ENCODE results near the gene NLRP7. TPM values are rescaled to one million over a fixed set of nuclear protein-coding genes. Genes with fewer than 3 reads are reported as not detected.
A peak's percentile ranks its signal among the peaks of the same experiment; 100 is the strongest.
"Not testable (repeated sequence)": the region's sequence is repeated elsewhere in the genome, so short reads cannot be mapped to it uniquely, and the experiment has no call there.

The NLRP7 gene
- total RNA-seq (2014; rRNA removed; shearing (Covaris generic)): 0.08 and 0.13 TPM in 2 replicates
- not detected in 2 replicates for polyA plus RNA-seq (2015; cell fraction: cytosol; rRNA removed)
- polyA plus RNA-seq (2015; cell fraction: nucleus; rRNA removed): not detected in 2 replicates

GRCh38 chr19:54947381-54947780, at the start of gene NLRP7:
TSS of gene NLRP7 (minus strand) at chr19:54947530.
- DNase-seq (ENCODE audit: low read depth, low spot score): no peak

GRCh38 chr19:54995561-54995960, 48.2 kb upstream of the NLRP7 start:
- DNase-seq (ENCODE audit: low read depth, low spot score): no peak
- in situ Hi-C loops (cut with HindIII; ENCODE audit: low pct_unique_long_range_greater_than_20kb, low sequenced_read_pairs): no loop called here

More at GRCh38 chr19:54947381-54947780, at the start of gene NLRP7:
- in situ Hi-C loops (cut with HindIII; ENCODE audit: low pct_unique_long_range_greater_than_20kb, low sequenced_read_pairs): no loop called here

- DNase-seq (ENCODE audit: low read depth, low spot score); in situ Hi-C loops (cut with HindIII; ENCODE audit: low pct_unique_long_range_greater_than_20kb, low sequenced_read_pairs): not testable (repeated sequence)
Measured at GRCh38 chr19:54989531-54989930, 42.2 kb upstream of the NLRP7 start.

GRCh38 chr19:54982562-54982961, 35.2 kb upstream of the NLRP7 start:
- in situ Hi-C loops (cut with HindIII; ENCODE audit: low pct_unique_long_range_greater_than_20kb, low sequenced_read_pairs); DNase-seq (ENCODE audit: low read depth, low spot score): not testable (repeated sequence)

DNA sequence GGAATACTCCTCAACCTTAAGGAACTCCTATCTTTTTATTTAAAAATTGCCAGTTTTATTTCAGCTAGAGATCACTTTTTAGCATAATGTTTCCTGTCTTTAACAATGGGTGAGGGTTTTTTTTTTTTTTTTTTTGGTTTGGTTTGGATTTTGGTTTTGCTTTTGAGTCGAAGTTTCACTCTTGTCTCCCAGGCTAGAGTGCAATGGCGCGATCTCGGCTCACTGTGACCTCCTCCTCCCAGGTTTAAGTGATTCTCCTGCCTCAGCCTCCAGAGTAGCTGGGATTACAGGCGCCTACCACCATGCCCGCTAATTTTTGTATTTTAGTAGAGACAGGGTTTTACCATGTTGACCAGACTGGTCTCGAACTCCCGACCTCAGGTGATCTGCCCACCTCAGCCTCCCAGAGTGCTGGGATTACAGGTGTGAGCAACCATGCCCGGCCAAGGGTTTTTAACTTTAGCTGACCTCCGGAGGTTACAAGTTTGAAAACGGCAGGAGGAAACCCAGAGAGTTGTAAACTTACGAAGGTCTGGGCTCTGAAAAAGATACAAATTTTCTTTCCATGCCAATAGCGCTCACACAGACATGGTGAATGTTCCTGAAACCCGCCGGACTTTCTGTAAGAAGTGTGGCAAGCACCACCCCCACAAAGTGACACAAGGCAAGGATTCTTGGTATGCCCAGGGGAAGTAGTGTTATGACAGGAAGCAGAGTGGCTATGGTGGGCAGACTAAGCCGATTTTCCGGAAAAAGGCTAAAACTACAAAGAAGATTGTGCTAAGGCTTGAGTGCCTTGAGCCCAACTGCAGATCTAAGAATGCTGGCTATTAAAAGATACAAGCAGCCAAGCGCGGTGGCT, 26.1 kb upstream of the NLRP7 start:
- in situ Hi-C loops (cut with HindIII; ENCODE audit: low pct_unique_long_range_greater_than_20kb, low sequenced_read_pairs); DNase-seq (ENCODE audit: low read depth, low spot score): not testable (repeated sequence)

DNA sequence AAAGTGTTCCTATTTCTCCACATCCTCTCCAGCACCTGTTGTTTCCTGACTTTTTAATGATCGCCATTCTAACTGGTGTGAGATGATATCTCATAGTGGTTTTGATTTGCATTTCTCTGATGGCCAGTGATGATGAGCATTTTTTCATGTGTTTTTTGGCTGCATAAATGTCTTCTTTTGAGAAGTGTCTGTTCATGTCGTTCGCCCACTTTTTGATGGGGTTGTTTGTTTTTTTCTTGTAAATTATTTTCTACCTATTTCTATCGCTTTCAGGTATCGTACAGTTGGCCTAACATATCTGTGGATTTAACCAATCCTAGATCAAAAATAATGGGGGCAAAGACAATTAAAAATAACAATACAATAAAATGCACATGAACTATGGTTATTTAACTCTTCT, 24.1 kb upstream of the NLRP7 start:
- DNase-seq (ENCODE audit: low read depth, low spot score); in situ Hi-C loops (cut with HindIII; ENCODE audit: low pct_unique_long_range_greater_than_20kb, low sequenced_read_pairs): not testable (repeated sequence)

DNA sequence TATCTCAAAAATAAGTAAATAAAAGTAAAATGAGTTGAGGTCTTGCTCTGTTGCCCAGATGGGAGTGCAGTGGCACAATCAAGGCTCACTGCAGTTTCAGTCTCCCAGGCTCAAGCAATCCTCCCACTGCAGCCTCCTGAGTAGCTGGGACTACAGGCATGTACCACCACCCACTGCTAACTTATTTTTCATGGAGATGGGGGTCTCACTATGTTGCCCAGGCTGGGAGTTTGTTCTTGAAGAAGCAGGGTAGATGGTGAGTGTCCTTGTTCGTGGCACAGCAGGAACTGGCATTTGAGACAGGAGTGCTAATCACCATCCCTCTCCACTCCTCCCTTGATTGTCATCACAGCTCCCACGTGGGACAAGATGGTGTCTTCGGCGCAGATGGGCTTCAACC, 22.3 kb upstream of the NLRP7 start:
- in situ Hi-C loops (cut with HindIII; ENCODE audit: low pct_unique_long_range_greater_than_20kb, low sequenced_read_pairs): no loop called here
- no peak for DNase-seq (ENCODE audit: low read depth, low spot score)

DNA sequence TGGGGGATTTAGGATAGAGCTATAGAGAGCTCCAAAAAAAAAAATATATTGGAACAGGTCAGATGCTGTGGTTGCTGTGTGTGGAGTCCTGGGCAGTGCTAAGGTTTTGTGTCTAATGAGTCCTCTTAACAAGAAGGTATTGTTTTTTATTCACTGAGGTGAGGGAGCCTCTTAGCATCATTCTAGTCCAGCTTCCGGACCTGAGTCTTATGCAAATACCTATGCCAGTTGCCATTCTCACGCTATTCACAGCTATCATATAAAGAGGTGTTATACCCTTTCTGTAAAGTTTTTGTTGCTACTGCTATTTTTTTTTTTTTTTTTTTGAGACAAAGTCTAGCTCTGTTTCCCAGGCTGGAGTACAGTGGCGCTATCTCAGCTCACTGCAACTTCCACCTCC, 20.3 kb upstream of the NLRP7 start:
- DNase-seq (ENCODE audit: low read depth, low spot score): peak; percentile 38
- in situ Hi-C loops (cut with HindIII; ENCODE audit: low pct_unique_long_range_greater_than_20kb, low sequenced_read_pairs): no loop called here

- DNase-seq (ENCODE audit: low read depth, low spot score); in situ Hi-C loops (cut with HindIII; ENCODE audit: low pct_unique_long_range_greater_than_20kb, low sequenced_read_pairs): not testable (repeated sequence)
Measured at GRCh38 chr19:54965055-54965454, 17.7 kb upstream of the NLRP7 start.

DNA sequence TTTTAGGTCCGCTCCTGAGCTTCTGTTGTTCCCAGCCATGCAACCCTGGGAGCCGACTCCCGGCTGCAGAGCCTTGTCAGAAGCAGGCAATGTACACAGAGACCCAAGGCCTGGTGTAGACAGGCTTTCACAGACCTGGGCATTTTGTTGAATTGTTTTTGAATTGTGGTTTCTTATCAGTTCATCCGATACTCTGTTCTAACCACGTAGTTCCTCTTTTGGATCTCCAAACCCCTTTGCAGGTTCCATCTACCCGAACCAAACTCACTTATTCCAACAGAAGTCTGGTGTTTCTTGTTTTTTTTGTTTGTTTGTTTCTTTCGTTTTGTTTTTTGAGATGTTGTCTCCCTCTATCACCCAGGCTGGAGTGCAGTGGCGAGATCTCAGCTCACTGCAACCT, 12.5 kb upstream of the NLRP7 start:
- no peak for DNase-seq (ENCODE audit: low read depth, low spot score)

DNA sequence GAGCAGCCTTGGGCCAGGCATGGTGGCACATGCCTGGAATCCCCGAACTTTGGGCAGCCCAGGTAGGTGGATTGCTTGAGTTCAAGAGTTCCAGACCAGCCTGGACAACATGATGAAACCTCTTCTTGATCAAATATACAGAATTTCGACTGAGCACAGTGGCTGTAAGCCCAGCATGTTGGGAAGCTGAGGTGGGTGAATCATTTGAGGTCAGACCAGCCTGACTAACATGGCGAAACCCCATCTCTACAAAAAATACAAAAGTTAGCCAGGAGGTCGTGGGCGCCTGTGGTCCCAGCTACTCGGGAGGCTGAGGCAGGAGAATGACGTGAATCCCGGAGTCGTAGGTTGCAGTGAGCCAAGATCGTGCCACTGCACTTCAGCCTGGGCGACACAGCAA, 8.0 kb upstream of the NLRP7 start:
- in situ Hi-C loops (cut with HindIII; ENCODE audit: low pct_unique_long_range_greater_than_20kb, low sequenced_read_pairs): no loop called here
- no peak for DNase-seq (ENCODE audit: low read depth, low spot score)

More for the DNA sequence above, 12.5 kb upstream of the NLRP7 start:
- in situ Hi-C loops (cut with HindIII; ENCODE audit: low pct_unique_long_range_greater_than_20kb, low sequenced_read_pairs): no loop called here

- DNase-seq (ENCODE audit: low read depth, low spot score); in situ Hi-C loops (cut with HindIII; ENCODE audit: low pct_unique_long_range_greater_than_20kb, low sequenced_read_pairs): not testable (repeated sequence)
Measured at GRCh38 chr19:54953345-54953713, 6.0 kb upstream of the NLRP7 start.

DNA sequence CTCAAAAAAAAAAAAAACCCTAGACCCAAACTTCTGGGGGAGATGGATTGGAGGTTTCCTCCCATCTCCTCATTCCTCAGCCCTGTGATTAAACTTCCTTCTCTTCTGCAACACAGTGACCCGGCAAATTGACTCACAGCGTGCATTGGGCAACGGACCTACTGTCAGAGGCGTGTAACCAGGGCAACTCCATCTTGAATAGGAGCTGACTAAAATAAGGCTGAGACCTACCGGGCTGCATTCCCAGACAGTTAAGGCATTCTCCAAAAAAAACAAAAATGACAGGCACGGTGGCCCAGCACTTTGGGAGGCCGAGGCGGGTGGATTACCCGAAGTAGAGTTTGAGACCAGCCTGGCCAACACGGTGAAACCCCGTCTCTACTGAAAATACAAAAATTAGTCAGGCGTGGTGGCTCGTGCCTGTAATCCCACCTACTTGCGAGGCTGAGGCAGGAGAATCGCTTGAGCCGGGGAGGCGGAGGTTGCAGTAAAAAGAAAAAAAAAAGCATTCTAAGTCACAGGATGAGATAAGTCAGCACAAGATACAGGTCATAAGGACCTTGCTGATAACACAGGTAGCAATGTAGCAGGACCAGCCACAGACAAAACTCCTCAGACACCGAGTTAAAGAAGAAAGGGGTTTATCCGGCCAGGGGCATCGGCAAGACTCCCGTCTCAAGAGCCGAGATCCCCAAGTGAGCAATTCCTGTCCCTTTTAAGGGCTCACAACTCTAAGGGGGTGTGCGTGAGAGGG, 5.4 kb upstream of the NLRP7 start:
- DNase-seq (ENCODE audit: low read depth, low spot score): no peak
- in situ Hi-C loops (cut with HindIII; ENCODE audit: low pct_unique_long_range_greater_than_20kb, low sequenced_read_pairs): no loop called here

- in situ Hi-C loops (cut with HindIII; ENCODE audit: low pct_unique_long_range_greater_than_20kb, low sequenced_read_pairs): not testable (repeated sequence)
Measured at GRCh38 chr19:54950580-54950979, 3.2 kb upstream of the NLRP7 start.

DNA sequence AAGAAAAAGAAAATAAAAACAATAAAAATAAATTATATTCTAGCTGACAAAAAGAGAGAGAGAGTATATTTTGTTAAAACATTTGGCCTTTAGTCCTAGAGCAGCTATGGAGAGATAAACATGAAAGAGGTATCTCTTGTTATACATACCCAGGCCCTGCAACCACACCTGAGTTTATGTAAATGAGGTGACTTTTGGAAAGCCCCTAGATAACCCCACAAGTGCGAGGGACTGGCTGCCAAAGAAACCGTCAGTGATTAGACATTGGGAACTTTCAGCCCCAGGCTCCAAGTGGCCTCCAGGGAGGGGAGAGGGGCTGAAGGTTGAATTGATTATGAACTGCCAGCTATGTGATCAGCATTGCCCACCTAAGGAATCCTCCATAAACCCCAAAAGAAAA, 2.1 kb upstream of the NLRP7 start:
- in situ Hi-C loops (cut with HindIII; ENCODE audit: low pct_unique_long_range_greater_than_20kb, low sequenced_read_pairs): no loop called here
- DNase-seq (ENCODE audit: low read depth, low spot score): no peak

More at GRCh38 chr19:54950580-54950979, 3.2 kb upstream of the NLRP7 start:
- DNase-seq (ENCODE audit: low read depth, low spot score): not testable (repeated sequence)

- DNase-seq (ENCODE audit: low read depth, low spot score); in situ Hi-C loops (cut with HindIII; ENCODE audit: low pct_unique_long_range_greater_than_20kb, low sequenced_read_pairs): not testable (repeated sequence)
Measured at GRCh38 chr19:54943772-54944361, 3.5 kb downstream of the NLRP7 start.

DNA sequence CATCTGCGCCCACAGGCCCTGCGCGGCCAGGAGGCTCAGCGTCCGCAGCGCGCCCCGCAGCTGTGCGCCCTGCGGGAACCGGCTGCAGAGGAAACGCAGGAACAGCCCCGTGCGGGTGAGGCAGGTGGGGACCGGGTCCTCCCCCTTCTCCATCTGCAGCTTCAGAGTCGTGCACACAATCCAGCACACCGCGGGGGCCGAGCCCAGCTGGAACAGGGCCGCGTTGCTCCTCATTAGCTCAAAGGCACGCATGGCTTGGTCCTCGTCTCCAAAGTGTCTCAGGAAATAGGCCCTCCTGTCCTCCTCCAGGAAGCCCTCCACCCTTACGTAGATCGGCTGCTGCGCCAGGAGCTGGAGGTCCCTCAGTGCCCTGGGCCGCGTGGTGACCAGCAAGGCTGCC, 7.8 kb downstream of the NLRP7 start:
- DNase-seq (ENCODE audit: low read depth, low spot score); in situ Hi-C loops (cut with HindIII; ENCODE audit: low pct_unique_long_range_greater_than_20kb, low sequenced_read_pairs): not testable (repeated sequence)

DNA sequence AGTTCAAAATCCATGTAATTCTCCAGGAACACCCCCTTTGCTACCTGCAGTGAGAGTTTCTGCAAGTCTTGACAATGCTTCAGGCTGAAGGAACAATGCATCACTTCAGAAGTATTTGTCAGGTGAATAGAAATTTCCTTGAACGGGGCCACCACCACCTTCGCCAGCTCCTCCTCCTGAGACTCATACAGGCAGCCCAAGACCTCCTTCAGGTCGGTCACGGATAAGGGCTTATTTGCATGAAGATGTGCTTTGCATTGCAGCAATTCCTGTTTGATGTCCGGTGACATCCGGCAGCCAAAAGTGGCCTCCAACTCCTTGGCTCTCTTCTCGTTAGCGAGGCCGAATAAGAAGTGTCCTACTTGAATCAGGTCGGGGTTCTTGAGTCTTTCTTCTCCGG, 8.4 kb downstream of the NLRP7 start:
- DNase-seq (ENCODE audit: low read depth, low spot score): no peak
- in situ Hi-C loops (cut with HindIII; ENCODE audit: low pct_unique_long_range_greater_than_20kb, low sequenced_read_pairs): no loop called here
